Uterus (tissue), 2 donors: Measurements from ENCODE around the gene OR1I1.

Experiments
- CTCF ChIP-seq, 4 experiments: fragments of 200-600 bp in 2 of 4; fragments of 450-650 bp in 2 of 4; sonication (generic) in 2 of 4; IDR thresholded peaks; one replicate each; pipeline ENCODE4 v1.5.1; 2016 to 2019; ENCODE audit warnings: antibody characterized with exemption in 4 of 4, mild to moderate bottlenecking in 2 of 4, moderate library complexity in 1 of 4
- POLR2A ChIP-seq, 2 donors: fragments of 450-650 bp; IDR thresholded peaks; one replicate each; pipeline ENCODE4 v1.6.1; 2016; ENCODE audit warnings: antibody characterized with exemption in 2 of 2, mild to moderate bottlenecking in 1 of 2, moderate library complexity in 1 of 2

- TF ChIP-seq CTCF (IDR thresholded peaks at IDR 0.05) (no peak), POLR2A (IDR thresholded peaks at IDR 0.05) (no peak)
Measured at GRCh38 chr19:15038294-15038693, 43.7 kb upstream of the OR1I1 start.
